Fibroblast of gingiva (primary cell): Measurements from ENCODE around the gene ABCA3.
"Not testable (repeated sequence)": the region's sequence is repeated elsewhere in the genome, so short reads cannot be mapped to it uniquely, and the experiment has no call there.

Experiments used
- DNase-seq: peaks from one replicate; pipeline ENCODE4 v3.0.0-alpha.2; 2011; ENCODE audit warnings: low read depth

Gene ABCA3

DNA sequence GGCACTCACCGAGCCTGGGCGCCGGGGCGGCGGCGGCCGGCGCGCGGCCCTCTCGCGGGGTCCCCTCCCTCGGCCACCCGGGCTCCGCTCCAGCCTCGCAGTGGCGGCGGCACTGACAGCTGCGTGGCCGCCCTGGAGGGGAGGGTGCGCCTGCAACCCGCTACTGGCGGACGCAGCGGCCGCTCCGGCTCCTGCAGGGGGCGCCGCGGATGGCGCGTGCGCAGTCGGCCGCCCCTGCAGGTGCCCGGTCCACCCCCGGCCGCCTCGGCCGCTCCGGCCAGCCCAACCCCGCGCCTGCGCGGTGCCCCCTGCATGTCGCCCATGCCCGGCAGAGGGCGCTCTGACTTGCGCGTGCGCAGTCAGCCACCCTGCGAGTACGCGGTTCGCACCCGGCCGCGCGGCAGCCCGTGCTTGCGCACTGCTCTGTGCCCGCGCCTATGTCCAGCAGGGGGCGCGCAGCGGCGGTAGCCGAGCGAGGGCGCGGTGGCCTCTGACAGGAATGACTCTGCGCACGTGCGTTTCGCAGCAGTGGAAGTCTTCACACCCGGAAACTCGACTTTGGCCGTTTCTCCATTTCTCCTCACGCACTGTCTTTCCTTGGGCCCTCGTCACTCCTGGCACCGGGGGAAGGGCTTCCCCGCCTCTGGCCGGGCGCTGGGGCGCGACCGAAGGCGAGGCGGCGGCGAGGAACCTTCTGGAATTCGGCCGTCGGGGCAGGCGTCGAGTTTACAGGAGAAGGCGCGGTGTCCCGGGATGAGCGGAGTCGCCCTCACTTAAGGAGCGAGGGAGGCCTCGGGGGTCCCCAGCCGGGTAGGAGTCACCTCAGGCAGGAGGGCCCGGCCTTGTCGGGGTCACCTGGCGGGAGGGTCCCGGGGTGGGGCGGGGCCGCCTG, at the start of gene ABCA3:
ABCA3 (minus strand) TSS at position 165 of the 892 bp plus-strand sequence. CDS start 14,262 bp downstream, outside the sequence.
- peak; percentile 78 for DNase-seq

DNA sequence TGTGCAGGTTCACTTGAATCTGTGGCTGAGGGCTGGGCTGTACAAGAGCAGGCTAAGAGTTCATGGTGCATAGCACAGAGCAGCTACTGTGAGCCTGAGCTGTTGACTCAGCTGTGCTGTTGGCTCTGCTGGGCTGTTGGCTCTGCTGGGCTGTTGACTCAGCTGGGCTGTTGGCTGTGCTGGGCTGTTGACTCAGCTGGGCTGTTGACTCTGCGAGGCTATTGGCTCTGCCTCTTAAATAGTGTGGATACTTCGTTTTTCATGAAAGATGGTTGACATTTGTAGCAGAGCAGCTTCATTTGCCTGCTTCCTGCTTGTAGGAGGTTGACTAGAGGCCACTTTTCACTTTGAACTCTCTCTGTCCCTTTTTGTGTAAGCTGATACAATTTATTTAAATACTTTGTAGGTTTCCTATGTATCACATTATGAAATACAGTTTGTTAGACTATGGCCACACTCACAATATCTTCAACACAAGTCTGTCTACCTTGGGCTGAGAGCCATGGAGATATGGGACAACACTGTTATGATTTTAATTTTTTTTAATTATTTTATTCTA, 48.4 kb upstream of the ABCA3 start:
- DNase-seq, result peak; percentile 20

DNA sequence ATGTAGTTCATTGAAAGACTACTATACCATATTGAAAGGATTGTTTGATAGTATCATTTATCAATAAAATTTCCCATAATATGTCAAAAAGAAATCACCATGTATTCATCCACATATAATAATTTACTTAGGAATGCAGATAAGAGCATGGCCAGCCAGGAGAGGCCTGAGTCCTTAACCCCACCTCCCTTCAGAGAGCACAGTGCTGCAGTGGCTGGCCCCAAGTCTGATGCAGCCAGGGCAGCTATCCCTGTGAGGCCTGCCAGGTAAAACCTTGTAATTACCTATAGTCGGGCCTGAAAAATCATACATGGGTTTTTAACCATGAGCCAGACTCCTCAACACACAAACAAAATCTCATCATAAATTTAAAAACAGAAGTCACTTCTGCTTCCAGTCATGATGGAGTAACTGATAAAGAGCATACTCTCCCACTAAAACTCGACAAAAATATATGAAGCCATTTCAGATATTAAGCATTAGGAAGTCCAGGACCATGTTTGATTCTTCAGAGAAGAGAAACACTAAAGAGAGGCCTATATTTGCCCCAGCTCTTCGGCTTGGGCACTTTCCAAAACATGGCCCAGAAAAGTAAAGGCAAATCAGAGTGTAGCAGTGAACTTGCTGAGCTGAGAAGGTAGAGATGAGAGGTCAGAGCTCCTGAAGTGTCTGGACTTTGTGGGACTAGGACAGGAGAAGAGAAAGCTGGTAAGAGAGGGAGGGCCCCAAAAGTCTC, 47.8 kb upstream of the ABCA3 start:
- no peak for DNase-seq

DNA sequence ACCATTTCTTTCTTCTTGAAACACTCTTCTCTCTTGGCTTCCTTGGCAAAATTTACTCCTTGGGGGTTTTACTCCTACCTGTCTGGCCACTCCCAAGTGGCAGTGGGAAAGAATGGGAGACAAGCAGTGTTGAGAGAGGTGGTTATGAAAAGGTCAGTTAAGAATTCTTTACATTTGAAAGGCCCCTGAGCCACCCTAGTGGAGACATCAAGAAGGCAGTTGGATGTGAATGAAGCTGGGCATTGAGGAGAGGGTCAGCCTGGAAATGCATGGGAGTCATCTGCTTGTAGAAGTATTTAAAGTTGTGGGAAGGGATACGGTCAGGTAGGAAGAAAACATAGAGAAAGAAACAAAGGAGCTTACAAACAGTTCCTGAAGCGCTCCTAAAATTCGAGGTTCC, 46.5 kb upstream of the ABCA3 start:
- no peak for DNase-seq

DNA sequence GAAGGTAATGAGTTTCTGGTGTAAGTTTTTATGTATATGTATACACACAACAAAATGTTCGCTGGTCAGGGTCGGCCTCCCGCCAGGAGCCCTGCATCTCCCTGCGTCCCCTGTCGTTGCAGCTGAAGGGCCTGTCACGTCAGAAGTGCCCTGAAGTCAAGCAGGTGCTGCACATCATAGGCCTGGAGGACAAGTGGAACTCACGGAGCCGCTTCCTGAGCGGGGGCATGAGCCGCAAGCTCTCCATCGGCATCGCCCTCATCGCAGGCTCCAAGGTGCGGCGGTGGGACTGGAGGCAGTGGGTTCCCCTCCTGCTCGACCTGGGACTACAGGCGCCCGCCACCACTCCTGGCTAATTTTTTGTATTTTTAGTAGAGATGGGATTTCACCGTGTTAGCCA, 45.5 kb upstream of the ABCA3 start:
- not testable (repeated sequence) for DNase-seq

DNA sequence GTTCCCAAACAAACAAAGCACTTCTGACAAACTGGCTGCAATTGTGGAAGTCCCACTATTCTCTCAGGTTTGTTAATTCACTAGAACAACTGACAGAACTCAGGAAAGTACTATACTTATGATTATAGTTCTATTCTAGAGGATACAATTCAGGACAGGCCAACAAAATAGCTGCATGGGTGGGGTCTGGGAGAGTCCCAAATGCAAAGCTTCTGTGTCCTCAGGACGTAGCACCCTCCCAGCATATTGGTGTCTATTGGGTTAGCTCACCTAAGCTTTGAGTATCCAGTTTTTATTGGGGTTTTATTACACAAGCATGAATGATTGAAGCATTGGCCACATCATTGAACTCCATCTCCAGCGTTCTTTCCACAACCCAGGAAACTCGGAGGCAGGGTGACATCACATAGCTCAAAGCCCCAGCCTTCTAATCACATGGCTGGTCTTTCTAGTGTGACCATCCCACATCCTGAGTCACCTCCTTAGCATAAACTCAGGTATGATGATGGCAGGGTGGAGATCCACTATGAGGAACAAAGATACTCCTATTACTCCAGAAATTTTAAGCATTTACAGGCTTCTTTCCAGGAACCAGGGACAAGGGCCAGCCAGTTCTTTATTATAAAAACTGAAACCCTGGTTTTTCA, 44.8 kb upstream of the ABCA3 start:
- DNase-seq, result no peak

DNA sequence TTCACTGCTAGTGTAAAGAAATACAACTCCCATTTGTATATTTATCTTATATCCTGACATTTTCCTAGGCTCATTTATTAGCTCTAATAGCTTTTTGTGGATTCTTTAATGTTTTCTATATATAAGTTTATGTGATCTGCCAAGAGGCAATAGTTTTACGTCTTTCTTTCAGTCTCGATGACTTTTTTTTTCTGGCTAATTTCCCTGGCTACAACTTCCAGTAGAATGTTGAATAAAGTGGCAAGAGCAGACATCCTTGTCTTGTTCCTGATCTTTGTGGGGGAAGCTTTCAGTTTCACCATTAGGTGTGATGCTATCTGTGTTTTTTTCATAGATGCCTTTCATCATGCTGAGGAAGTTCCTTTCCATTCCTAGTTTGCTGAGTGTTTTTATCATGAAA, 43.9 kb upstream of the ABCA3 start:
- no peak for DNase-seq

DNA sequence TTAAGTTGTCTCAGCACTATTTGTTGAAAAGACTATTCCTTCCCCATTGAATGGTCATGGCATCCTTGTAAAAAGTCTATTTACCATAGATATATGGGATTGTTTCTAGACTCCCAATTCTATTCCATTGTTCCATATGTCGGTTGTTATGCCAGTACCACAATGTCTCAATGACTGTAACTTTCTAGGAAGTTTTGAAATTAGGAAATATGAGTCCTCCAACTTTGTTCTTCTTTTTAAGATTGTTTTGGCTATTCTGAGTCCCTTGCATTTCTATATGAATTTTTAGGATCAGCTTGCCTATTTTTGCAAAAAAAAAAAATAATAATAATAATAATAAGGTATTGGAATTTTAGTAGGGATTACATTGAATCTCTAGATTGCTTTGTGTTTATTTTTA, 43.0 kb upstream of the ABCA3 start:
- no peak for DNase-seq

DNA sequence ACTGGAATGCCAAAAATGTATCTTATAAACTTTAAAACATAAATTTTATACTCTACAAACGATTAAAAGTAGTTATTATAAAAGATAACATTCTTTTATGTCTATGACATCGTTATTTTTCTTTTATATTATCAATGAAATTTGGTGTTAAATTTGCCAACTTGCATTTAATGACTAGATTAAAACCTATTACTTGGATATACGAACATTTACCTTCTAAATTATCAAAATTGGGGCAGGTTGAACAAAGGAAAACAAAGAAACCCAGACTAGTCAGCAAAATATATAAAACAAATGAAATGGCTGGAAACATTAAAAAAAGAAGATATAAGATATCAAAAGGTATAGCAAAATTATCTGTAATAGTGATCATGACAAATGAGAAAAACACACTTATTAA, 34.1 kb upstream of the ABCA3 start:
- DNase-seq, result no peak

DNA sequence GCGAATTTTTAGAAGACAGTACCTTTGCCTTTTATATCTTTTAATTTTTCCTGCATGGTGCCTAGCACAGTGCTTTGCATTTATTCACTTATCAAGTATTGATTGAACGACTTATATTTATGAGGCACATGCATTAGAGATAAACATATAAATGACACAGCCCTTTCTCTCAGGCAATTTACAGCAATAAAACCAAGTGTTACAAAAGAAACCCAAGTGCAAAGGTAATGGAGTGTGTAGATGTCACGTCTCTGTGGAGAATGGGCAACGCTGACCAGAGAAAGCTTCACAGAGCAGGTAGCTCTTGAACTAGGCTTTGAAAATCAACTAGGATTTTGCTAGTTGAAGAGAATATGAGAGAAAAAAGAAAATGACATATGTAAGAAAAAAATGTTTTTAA, 32.6 kb upstream of the ABCA3 start:
- DNase-seq, result no peak

DNA sequence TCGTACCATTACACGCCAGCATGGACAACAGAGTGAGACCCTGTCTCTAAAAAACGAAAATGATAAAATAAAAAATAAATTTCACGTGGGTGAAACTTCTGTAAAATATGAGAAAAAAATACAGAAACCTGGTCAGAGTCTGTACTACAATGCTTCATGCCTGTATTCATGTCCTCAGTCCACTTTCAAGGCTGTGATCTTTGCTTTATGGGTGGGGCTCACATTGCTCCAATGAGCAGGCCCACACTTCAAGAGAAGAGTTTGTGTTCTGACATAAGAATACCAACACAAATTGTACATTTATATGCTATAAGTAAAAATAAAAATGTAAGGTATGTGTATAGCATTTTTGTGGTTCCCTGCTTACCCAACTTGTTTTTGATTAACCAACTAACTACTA, 32.2 kb upstream of the ABCA3 start:
- no peak for DNase-seq

DNA sequence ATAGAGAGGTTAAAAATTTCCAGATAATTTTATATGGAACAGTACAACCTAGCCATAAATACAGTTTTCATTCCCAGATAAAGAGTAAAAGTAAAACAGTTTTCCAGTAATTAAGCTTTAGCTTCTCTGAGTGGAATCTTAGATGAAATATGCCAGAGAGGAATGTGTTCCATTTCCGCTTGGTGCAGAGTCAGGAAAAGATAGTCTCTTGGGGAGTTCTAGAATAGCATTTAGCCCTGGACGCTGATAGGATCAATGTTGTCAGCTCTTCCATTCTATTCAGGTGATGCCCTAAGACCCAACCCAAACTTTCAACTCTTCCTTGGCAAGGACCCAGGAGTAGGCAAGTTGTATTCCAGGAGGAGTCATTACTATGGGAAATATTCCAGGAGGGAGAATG, 30.9 kb upstream of the ABCA3 start:
- DNase-seq, result no peak

DNA sequence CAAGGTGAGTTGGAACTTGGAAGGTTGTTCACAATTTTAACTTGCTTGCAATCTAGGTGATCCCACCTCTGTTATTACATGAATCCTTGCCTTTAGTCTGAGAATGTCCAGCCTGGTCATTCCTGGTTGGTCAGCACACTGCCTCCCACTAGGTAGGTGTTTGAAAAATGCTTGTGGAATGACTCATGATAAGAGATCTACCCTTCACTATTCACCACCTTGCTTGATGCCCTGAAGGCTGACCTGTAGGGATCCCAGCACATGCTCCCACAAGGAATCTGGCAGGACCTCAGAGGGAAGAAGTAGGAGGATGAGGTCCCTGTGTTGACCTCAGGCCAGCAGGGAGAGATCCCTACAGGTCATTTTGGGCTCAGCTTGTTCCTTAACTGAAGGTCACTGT, 30.2 kb upstream of the ABCA3 start:
- DNase-seq, result no peak

DNA sequence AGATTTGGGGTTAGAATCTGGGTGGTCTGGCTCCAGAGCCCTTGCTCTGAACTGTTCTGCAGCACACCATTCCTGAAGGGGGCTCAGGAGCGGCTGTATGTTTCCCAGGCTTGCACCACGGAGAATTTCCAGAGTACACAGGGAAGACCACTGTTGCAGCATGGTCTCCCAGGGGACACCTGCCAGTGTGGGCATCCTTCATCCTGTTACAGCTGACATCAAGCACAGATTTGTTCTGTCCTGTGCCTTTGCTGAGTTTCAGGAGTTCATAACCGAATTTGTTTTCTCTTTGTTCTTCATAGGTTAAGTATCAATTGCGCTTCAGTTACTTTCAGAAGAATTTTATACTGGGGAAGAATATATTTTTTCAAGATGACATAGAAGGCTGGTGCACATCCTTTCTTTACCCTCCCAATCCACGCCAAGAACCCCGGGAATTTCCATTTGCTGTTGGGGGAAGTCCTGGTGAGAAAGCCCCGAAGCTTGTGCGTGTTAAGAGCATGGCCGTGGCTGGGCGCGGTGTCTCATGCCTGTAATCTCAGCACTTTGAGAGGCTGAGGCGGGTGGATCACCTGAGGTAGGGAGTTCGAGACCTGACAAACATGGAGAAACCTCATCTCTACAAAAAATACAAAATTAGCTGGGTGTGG, 26.3 kb upstream of the ABCA3 start:
- DNase-seq, result no peak

DNA sequence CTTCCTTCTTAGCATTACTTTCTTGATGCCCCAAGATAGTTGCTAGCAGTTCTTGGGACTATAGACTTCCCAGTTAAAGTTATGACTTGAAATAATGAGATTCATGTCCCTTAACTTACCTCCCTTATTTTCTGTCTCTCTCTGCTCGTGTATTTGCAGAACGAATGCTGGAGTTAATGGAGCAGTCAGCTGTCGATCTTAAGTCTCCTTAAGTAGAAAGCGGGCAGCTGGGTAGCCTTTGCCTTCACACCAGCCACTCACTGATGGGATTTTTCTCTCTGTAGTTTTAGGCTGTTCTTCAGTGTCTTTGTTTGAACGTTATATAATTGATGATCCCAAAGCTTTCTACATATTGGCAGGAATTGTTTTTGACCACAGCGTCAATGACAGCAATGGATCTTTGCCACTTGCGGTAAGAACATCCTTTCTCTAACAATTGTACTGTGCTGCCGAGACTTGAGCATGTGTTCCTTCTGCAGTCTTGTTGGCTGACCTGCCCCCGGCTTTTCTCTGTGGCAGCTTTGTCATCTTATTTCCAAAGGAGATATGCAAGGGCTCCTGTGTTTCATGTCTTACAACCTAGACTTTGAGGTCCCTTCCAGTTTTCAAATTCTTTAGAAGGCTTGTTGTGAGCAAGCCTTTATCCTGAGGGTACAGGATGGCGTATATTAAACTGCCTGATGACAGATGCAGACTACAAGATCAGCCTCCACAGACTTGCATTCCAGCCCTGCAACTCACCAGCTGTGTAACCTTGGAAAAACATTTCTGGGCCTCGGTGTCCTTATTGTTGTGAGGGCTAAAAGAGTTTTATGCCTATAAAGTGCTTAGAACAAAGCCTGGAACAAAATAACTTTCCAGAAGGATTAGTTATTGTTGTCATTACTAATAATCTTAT, 25.1 kb upstream of the ABCA3 start:
- peak; percentile 28 for DNase-seq

DNA sequence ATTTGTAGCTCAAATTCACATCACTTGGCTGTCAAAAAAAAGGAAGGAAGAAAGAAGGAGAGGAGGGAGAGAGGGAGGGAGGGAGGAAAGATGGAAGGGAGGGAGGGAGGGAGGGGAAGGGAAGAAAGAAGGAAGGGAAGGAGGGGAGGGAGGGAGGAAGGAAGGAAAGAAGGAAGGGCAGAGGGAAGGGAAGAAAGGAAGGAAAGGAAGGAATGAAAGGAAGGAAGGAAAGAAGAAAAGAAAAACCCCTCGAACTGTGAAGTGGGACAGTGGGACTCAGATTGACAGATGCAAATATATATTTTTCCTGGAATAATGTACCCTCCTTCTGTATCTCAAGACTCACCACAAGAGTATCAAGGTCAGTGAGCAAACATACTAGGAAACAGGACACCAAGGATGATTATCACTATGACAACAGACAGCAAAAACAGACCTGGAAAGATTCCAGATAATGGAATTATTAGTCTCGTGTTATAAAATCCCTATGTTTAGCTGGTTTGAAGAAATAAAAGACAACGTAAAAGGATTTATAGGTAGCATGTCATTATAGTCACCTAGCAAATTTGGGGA, 24.2 kb upstream of the ABCA3 start:
- no peak for DNase-seq

DNA sequence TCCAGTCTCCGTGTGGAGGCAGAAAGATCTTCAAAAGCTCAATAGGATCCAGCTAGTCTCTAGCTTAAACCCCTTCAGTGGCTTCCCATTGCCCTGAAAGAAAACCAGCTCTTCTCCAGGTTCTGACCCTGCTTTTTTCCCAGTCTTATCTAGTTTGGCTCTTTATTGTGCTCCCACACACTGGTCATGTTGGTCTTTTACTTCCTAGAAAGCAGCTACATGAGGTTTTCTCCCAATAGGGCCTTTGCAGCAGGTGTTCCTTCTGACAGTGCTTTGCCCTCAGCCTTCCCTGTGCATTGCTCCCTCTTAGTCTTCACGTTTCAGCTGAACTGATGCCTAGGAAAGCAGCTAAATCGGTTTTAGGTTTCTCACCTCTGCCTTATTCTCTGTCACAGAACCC, 21.7 kb upstream of the ABCA3 start:
- DNase-seq, result no peak

DNA sequence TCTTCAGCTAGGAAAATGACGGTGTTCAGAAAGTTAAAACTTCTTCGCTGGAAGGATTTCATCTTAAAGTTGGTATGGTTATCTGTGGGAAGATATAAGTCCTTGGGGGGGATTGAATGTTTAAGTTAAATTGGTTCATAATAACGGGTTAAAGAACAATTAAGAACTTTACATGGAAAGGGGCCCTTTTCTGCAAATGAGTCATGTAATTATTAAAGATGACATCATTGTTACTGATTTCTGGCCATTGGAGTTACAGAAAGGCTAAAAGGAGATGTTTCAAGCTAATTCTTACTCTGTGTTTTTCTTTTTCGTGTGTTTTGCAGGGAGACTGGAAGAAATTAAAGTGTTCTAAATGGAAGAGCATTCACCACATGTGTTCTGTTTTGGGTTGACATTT, 20.6 kb upstream of the ABCA3 start:
- no peak for DNase-seq

DNA sequence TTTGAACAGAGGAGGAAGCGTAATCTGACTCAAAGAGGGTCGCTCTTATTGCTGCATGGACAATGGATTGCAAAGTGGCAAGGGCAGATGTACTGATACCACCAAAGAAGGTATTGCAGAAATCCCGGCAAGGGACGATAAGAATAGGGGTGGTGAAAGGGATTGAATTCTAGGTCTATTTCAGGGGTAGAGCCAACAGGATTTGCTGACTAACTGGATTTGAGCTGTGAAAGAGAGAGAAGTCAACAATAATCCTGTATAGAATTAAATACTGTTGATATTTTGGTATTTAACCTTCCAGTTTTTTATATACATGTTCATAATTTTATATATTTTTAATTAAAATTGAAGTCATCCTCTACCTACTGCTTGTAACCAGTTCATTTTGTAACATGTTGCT, 19.4 kb upstream of the ABCA3 start:
- DNase-seq, result no peak

DNA sequence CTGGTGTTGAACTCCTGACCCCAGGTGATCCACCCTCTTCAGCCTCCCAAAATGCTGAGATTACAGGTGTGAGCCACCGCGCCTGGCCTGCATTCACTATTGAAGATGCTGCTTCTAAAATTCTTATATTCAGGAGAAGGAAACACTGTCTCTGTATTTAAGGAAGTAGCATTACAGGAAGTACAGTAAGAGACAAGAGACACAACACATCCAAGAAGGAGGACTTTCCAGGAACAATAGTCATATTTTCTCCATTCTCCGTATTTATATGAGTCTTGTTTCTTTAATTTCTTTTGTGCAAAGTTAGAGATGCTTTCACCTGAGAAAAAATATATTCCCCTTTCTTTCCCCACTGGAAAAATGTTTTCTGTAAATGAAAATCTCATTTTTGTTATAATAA, 18.3 kb upstream of the ABCA3 start:
- DNase-seq, result no peak

DNA sequence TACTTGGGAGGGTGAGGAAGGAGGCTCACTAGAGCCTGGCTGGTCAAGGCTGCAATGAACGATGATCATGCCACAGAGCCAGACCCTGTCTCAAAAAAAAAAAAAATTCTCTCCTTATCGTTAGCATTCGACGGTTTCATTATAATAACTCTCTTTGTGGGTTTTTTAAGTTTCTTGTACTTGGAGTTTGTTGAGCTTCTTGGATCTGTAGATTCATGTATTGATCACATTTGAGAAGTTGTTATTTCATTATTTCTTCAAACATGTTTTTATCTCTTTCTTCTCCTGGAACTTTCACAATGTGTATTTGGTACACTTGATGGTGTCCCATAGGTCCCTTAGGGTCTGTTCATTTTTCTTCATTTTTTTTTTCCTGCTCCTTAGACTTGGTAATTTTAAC, 16.8 kb upstream of the ABCA3 start:
- DNase-seq, result no peak
